H9 (cell line): ENCODE measurements around the gene RPRD1A. TPM values are rescaled to one million over a fixed set of nuclear protein-coding genes. Genes with fewer than 3 reads are reported as not detected.
A peak's percentile ranks its signal among the peaks of the same experiment; 100 is the strongest.

Source experiments
- DNase-seq: peaks from one replicate; pipeline ENCODE4 v3.0.0-alpha.2; 2017
- H2AFZ ChIP-seq: one replicate; pipeline ENCODE4 v1.6.1; 2013; ENCODE audit warnings: mild to moderate bottlenecking, low read length, control low read depth, moderate library complexity
- H2AK5ac ChIP-seq: 2 replicates; pipeline ENCODE4 v1.6.1; 2013; ENCODE audit warnings: low read length, control low read depth, mixed read lengths; ENCODE audit not compliant: insufficient read length
- H2BK120ac ChIP-seq: one replicate; pipeline ENCODE4 v1.6.1; 2013; ENCODE audit warnings: low read depth, mild to moderate bottlenecking, low read length, control low read depth, inconsistent platforms; ENCODE audit not compliant: poor library complexity, severe bottlenecking
- H2BK12ac ChIP-seq: 2 replicates; pipeline ENCODE4 v1.6.1; 2013; ENCODE audit warnings: low read length, control low read depth, mixed read lengths, low read depth; ENCODE audit not compliant: insufficient read length
- H2BK15ac ChIP-seq: 2 replicates; pipeline ENCODE4 v1.6.1; 2013; ENCODE audit warnings: low read depth, low read length, control low read depth
- H2BK20ac ChIP-seq: one replicate; pipeline ENCODE4 v1.6.1; 2013; ENCODE audit warnings: low read depth, mild to moderate bottlenecking, low read length, control low read depth, inconsistent platforms; ENCODE audit not compliant: poor library complexity, severe bottlenecking
- H2BK5ac ChIP-seq: 2 replicates; pipeline ENCODE4 v1.6.1; 2013; ENCODE audit warnings: low read length, control low read depth, mixed read lengths; ENCODE audit not compliant: insufficient read length
- H3K14ac ChIP-seq: 2 replicates; pipeline ENCODE4 v1.6.1; 2013; ENCODE audit warnings: low read length, control low read depth; ENCODE audit not compliant: insufficient read depth
- H3K18ac ChIP-seq: 2 replicates; pipeline ENCODE4 v1.6.1; 2013; ENCODE audit warnings: low read depth, mild to moderate bottlenecking, mixed read lengths, low read length, control low read depth; ENCODE audit not compliant: insufficient read length
- H3K23ac ChIP-seq: 2 replicates; pipeline ENCODE4 v1.6.1; 2013; ENCODE audit warnings: low read length, control low read depth, mixed read lengths, low read depth; ENCODE audit not compliant: insufficient read length
- H3K23me2 ChIP-seq: 2 replicates; pipeline ENCODE4 v1.6.1; 2013; ENCODE audit warnings: low read depth, mild to moderate bottlenecking, mixed read lengths, low read length, control low read depth; ENCODE audit not compliant: insufficient read length, poor library complexity, severe bottlenecking
- H3K27ac ChIP-seq: 2 replicates; pipeline ENCODE4 v1.5.1; 2013; ENCODE audit warnings: low read length, control low read depth, mixed read lengths, low read depth; ENCODE audit not compliant: insufficient read length
- H3K27me3 ChIP-seq: 2 replicates; pipeline ENCODE4 v1.6.1; 2013; ENCODE audit warnings: low read length, control low read depth, inconsistent platforms; ENCODE audit not compliant: insufficient read depth
- H3K4ac ChIP-seq: 2 replicates; pipeline ENCODE4 v1.6.1; 2013; ENCODE audit warnings: low read depth, mild to moderate bottlenecking, control low read depth, inconsistent platforms, low read length, moderate library complexity
- H3K4me1 ChIP-seq: 2 replicates; pipeline ENCODE4 v1.6.1; 2013; ENCODE audit warnings: low read length, control low read depth, inconsistent platforms; ENCODE audit not compliant: insufficient read depth
- H3K4me2 ChIP-seq: 2 replicates; pipeline ENCODE4 v1.6.1; 2013; ENCODE audit warnings: low read length, control low read depth, mixed read lengths; ENCODE audit not compliant: insufficient read length, insufficient read depth
- H3K56ac ChIP-seq: 2 replicates; pipeline ENCODE4 v1.6.1; 2013; ENCODE audit warnings: low read depth, mild to moderate bottlenecking, mixed read lengths, low read length, control low read depth; ENCODE audit not compliant: insufficient read length
- H3K79me1 ChIP-seq: 2 replicates; pipeline ENCODE4 v1.6.1; 2013; ENCODE audit warnings: low read depth, mild to moderate bottlenecking, moderate library complexity, low read length, control low read depth, inconsistent platforms; ENCODE audit not compliant: insufficient read depth, poor library complexity, severe bottlenecking
- H3K79me2 ChIP-seq: 2 replicates; pipeline ENCODE4 v1.6.1; 2013; ENCODE audit warnings: low read length, control low read depth, inconsistent platforms; ENCODE audit not compliant: insufficient read depth
- H3K9ac ChIP-seq: 2 replicates; pipeline ENCODE4 v1.6.1; 2013; ENCODE audit warnings: low read length, control low read depth, mixed read lengths; ENCODE audit not compliant: insufficient read length; ENCODE audit errors: extremely low read depth
- H3K9me3 ChIP-seq: one replicate; pipeline ENCODE4 v1.6.1; 2013; ENCODE audit warnings: low read depth, low read length, inconsistent platforms; ENCODE audit not compliant: control insufficient read depth
- H3T11ph ChIP-seq: one replicate; pipeline ENCODE4 v1.6.1; 2013; ENCODE audit warnings: mild to moderate bottlenecking, low read length, control low read depth, inconsistent platforms
- H4K20me1 ChIP-seq: one replicate; pipeline ENCODE4 v1.6.1; 2013; ENCODE audit not compliant: control insufficient read depth, insufficient read length, insufficient read depth
- H4K5ac ChIP-seq: 2 replicates; pipeline ENCODE4 v1.6.1; 2013; ENCODE audit warnings: low read depth, mild to moderate bottlenecking, mixed read lengths, low read length, control low read depth; ENCODE audit not compliant: insufficient read length
- H4K8ac ChIP-seq: replicated peaks from 2 replicates; pipeline ENCODE4 v1.6.1; 2013; ENCODE audit warnings: low read length, control low read depth, mixed read lengths, low read depth; ENCODE audit not compliant: insufficient read length
- H4K91ac ChIP-seq: 2 replicates; pipeline ENCODE4 v1.6.1; 2013; ENCODE audit warnings: low read depth, mild to moderate bottlenecking, moderate library complexity, mixed read lengths, low read length, control low read depth; ENCODE audit not compliant: insufficient read length
- H3K27ac Mint-ChIP-seq, 3 experiments: 2 replicates in 2 of 3; 3 replicates in 1 of 3; pipeline ENCODE4 v1.8.0; 2020 to 2021; ENCODE audit warnings: mixed read lengths in 3 of 3, mild to moderate bottlenecking in 1 of 3, moderate library complexity in 1 of 3
- H3K27me3 Mint-ChIP-seq: 2 replicates; pipeline ENCODE4 v1.8.0; 2021; ENCODE audit warnings: low read depth, mild to moderate bottlenecking, moderate library complexity, mixed read lengths
- H3K36me3 Mint-ChIP-seq, 3 experiments: 2 replicates in 2 of 3; 3 replicates in 1 of 3; pipeline ENCODE4 v1.8.0; 2020 to 2021; ENCODE audit warnings: low read depth in 3 of 3, mixed read lengths in 3 of 3; ENCODE audit not compliant: insufficient read depth in 1 of 3
- H3K4me1 Mint-ChIP-seq, 2 experiments: 2 replicates each; pipeline ENCODE4 v1.8.0; 2020; ENCODE audit warnings: mixed read lengths in 2 of 2
- H3K4me3 Mint-ChIP-seq, 2 experiments: 2 replicates in 1 of 2; 3 replicates in 1 of 2; pipeline ENCODE4 v1.8.0; 2020 to 2021; ENCODE audit warnings: mild to moderate bottlenecking in 2 of 2, mixed read lengths in 2 of 2, moderate library complexity in 1 of 2
- H3K9me3 Mint-ChIP-seq, 2 experiments: 2 replicates in 1 of 2; 3 replicates in 1 of 2; pipeline ENCODE4 v1.8.0; 2020; ENCODE audit warnings: mild to moderate bottlenecking in 2 of 2, mixed read lengths in 2 of 2, moderate library complexity in 1 of 2
- CTCF ChIP-seq: fragments of 200-600 bp; sonication (generic); conservative IDR thresholded peaks from 3 replicates; pipeline ENCODE4 v1.8.0; 2021; ENCODE audit warnings: antibody characterized with exemption, mild to moderate bottlenecking
- WGBS: extraction: QIAGEN DNeasy Blood & Tissue Kit; methylation state at CpG from one replicate; pipeline ENCODE4 v1.1.7; 2013; ENCODE audit warnings: missing lambda C conversion rate, low lambda C conversion rate, mixed read lengths; ENCODE audit not compliant: insufficient read length; ENCODE audit errors: extremely low coverage; 5-methylcytosine and 5-hydroxymethylcytosine counted together
- total RNA-seq: library from RNA; stranded (reverse); gene quantifications from 2 replicates; pipeline ENCODE4 v1.2.1, GENCODE V29; 2021

The RPRD1A gene
- total RNA-seq, 1 experiment from 2014 or later, result 107 TPM

GRCh38 chr18:36095936-36096519, 28.7 kb upstream of the RPRD1A start:
- no peak overlapping the region for H3K23ac ChIP-seq
- Mint-ChIP-seq H3K36me3 (no peaks in the 10 kb centered on the region; a peak in 1 of 7 replicates), H3K4me1 (no peaks in the 10 kb centered on the region), H3K9me3 (peaks cover 0 to 4% of the 10 kb centered on the region in 2 experiments; a peak in 1 of 5 replicates), H3K4me3 (no peak overlapping the region), H3K27ac (no peak overlapping the region), H3K27me3 (no peaks in the 10 kb centered on the region)
- no peak overlapping the region for H4K8ac ChIP-seq
- H3K23me2 ChIP-seq, result no peaks in the 10 kb centered on the region
- H2AFZ ChIP-seq, result no peak overlapping the region
- H3K9ac ChIP-seq, result no peak overlapping the region
- H2BK5ac ChIP-seq, result no peak overlapping the region
- H3K27me3 ChIP-seq, result no peaks in the 10 kb centered on the region
- TF ChIP-seq CTCF, result peak; percentile 77
- DNase-seq, result no peak
- no peaks in the 10 kb centered on the region for H3K9me3 ChIP-seq
- no peak overlapping the region for H4K91ac ChIP-seq
- H3K56ac ChIP-seq, result no peak overlapping the region
- H3T11ph ChIP-seq, result no peak overlapping the region
- H4K20me1 ChIP-seq, result no peaks in the 10 kb centered on the region
- H3K79me1 ChIP-seq, result no peaks in the 10 kb centered on the region
- no peak overlapping the region for H3K4ac ChIP-seq
- no CpG with 5 or more reads among the region's 1 CpG for WGBS
- no peak overlapping the region for H3K18ac ChIP-seq
- no peaks in the 10 kb centered on the region for H3K4me1 ChIP-seq
- no peak overlapping the region for H2AK5ac ChIP-seq
- no peak overlapping the region for H3K4me2 ChIP-seq
- no peak overlapping the region for H3K14ac ChIP-seq
- H2BK15ac ChIP-seq, result no peak overlapping the region
- H2BK120ac ChIP-seq, result no peak overlapping the region
- no peaks in the 10 kb centered on the region for H3K79me2 ChIP-seq
- no peak overlapping the region for H4K5ac ChIP-seq
- H3K27ac ChIP-seq, result no peak overlapping the region
- no peak overlapping the region for H2BK20ac ChIP-seq
- H2BK12ac ChIP-seq, result no peak overlapping the region
